Kidney tubule cell (primary cell): ENCODE results near the gene NXF2.
"Not testable (repeated sequence)": the region's sequence is repeated elsewhere in the genome, so short reads cannot be mapped to it uniquely, and the experiment has no call there.

Experiments used
- DNase-seq: peaks from one replicate; pipeline ENCODE4 v3.0.0-alpha.2; 2018; ENCODE audit warnings: low spot score

NXF2 gene, protein sequence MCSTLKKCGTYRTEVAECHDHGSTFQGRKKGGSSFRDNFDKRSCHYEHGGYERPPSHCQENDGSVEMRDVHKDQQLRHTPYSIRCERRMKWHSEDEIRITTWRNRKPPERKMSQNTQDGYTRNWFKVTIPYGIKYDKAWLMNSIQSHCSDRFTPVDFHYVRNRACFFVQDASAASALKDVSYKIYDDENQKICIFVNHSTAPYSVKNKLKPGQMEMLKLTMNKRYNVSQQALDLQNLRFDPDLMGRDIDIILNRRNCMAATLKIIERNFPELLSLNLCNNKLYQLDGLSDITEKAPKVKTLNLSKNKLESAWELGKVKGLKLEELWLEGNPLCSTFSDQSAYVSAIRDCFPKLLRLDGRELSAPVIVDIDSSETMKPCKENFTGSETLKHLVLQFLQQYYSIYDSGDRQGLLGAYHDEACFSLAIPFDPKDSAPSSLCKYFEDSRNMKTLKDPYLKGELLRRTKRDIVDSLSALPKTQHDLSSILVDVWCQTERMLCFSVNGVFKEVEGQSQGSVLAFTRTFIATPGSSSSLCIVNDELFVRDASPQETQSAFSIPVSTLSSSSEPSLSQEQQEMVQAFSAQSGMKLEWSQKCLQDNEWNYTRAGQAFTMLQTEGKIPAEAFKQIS

DNA sequence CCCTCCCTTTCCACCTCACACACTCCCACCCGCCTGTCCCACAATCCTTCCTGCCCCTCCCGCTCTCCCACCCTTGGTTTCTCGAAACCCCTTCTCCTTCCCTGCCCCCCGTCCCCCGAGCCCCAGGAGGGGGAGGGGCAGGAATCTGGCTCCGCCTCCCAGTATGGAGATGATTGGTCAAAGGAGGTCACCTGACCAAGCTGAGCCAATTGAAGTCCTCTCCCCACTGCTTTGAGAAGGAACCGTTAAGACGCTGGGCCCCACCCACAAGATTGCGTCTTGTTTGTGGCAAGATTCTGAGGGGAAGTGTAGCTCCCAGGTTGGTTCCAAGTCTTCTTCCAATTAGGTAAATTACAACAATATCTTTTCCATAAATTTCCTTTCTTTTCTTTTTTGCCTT, at the start of gene NXF2:
TSS of gene NXF2 (plus strand) at position 275 of the 400 bp plus-strand sequence. CDS start 59,912 bp downstream, outside the sequence.
- DNase-seq: not testable (repeated sequence)

DNA sequence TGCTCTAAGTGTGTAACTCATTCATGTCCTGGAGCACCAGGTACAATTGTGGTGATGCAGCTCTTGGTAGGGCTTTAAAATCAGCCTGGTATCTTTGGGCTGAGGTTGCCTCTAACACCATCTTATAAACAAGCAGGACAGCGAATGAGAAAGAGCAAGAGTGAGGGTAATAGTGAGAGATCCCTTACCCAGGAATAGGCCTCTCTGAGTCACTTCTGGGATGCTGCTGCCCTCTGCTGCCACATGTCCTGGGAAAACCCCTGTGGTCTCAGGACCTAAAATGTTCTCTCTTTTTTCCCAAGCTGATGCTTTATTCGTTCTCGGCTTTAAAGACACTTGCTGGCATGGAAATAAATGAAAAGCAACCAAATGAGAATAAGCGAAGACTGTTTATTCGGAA, 39.0 kb upstream of the NXF2 start:
- not testable (repeated sequence) for DNase-seq

- DNase-seq: not testable (repeated sequence)
Observed at GRCh38 chrX:102214986-102215385, 32.0 kb upstream of the NXF2 start, which contains the start of gene TCP11X1. TSS of gene TCP11X1 (plus strand) at chrX:102215301.

DNA sequence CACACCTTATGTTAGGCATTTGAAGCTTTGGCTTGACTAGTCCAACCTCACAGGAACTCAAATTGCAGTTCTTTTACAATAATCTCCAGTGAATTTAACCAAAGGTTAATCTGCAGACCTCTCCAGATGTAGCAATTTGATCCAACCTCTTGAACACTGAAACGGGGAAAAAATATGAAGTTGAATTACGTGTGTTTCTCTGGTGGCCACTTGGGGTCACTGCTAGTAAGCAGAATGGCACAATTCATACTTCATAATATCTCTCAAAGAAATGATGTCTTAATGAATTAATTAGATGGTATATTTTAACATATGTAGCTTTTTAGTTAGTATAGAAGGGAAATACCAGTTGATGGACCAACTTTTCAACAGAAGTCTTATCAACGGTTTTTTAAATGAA, 30.5 kb upstream of the NXF2 start:
- not testable (repeated sequence) for DNase-seq

DNA sequence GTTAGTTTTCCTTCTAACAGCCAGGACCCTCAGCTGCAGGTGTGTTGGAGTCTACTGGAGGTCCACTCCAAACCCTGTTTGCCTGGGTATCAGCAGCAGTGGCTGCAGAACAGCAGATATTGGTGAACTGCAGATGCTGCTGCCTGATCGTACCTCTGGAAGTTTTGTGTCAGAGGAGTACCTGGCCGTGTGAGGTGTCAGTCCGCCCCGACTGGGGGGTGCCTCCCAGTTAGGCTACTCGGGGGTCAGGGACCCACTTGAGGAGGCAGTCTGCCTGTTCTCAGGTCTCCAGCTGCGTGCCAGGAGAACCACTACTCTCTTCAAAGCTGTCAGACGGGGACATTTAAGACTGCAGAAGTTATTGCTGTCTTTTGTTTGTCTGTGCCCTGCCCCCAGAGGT, 11.3 kb upstream of the NXF2 start:
- not testable (repeated sequence) for DNase-seq

DNA sequence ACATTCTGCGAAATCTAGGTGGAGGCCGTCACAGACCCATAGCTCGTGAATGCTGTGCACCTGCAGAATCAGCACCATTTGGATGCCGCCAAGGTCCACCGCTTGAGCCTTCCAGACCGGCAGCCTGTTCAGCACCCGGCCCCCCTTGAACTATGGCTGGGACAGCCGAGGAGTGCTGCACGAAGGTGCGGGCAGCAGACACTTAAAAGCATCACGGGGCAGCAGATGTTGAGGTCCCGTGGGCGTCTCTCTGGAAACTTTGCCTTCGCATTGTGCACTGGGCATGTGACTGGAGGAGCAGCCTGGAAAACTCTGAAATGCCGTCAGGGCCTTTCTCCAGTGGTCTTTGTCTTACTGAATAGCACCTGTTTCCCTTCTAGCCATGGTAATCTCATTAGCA, 6.7 kb upstream of the NXF2 start:
- not testable (repeated sequence) for DNase-seq

- not testable (repeated sequence) for DNase-seq
Observed at GRCh38 chrX:102272231-102272630, 25.3 kb downstream of the NXF2 start.

GRCh38 chrX:102338162-102338561, 91.2 kb downstream of the NXF2 start:
- DNase-seq: no peak

DNA sequence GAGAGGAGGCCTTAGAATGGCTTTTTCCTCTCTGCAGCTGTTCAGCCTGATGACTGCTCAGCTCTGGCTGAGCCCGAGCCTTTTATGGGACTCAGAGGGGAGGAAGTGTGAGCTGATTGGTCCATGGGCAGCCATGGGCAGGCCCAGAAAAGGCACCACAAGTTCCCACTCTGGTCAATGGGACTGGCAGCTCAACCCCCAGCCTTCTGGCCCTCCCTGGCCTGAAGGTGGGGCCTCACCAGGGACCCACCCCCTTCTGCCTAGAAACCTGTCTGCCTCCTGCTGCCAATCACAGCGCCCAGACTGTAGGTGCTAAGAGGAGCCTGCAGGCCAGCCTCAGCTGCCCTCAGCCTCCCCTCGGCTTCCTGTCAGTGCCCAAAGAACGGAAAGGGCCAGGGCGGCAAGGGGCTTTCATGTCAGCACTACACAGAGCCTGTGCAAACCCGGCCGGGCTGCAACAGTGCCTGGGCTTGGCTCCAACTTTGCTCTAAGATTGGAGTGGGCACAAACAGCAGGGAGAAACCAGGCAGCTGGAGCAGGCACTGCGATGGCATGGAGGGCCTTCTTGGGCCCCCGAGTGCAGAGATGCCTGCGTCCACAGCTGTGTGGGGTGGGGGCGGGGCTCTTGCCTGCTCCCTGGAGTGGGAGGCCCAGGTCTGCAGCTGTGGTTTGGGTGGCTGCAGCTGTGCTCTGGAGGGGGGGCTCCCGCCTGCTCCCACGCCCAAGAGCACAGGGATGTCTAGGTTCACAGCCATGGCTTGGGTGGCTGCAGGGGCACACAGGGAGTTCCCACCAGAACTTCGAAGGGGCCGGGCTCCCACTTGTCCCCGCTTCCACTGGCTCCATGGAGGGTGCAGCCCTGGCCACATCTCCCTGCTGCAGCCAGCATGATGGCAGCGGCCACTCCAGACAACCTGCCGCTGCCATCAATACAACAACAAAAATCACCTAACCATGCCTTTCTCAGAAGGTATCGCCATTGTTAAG, 92.6 kb downstream of the NXF2 start:
- DNase-seq: no peak

GRCh38 chrX:102341867-102342266, 94.9 kb downstream of the NXF2 start:
- DNase-seq: no peak

DNA sequence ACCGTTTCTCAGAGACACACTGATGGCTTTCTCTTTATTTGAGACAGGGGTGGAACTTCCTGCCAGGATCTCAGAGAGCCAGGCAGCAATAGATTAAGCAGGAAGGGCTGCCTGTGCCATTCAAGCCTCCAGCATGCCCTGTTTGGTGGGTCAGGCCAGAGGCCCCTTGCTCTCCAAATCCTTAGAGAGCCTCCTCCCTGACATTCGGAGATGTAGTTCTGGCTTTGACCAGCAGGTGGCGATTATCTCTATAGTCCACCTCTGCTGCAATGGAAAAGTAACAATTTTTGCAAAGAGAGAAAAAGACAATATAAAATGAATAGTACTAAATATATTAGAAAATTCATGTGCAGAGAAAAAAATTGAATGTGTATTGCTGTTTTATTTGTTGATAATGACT, 98.9 kb downstream of the NXF2 start:
- peak; percentile 48 for DNase-seq
